ENCODE results near the gene ADAMTS15.

DNA sequence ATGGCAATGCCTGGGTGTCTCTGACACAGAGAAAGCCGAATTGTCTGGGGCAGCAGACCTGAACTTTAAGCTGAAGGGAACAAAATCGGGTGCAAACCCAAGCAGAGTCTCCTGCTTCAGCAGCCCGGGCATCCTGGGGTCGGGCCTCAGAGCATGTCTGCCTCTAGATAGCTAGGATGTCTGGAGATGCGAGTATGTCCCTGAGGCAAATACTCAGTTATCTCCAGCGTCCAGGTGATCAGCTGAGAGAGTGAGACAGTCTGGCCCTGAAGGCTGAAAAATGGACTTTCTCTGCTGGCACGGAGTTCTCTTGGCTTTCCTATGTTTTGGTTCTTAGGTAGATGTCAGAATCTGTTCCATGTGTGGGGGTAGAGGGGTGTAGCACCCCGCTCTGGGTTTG is 23.3 kb upstream of the ADAMTS15 start:
- TF ChIP-seq, protein P1, sequence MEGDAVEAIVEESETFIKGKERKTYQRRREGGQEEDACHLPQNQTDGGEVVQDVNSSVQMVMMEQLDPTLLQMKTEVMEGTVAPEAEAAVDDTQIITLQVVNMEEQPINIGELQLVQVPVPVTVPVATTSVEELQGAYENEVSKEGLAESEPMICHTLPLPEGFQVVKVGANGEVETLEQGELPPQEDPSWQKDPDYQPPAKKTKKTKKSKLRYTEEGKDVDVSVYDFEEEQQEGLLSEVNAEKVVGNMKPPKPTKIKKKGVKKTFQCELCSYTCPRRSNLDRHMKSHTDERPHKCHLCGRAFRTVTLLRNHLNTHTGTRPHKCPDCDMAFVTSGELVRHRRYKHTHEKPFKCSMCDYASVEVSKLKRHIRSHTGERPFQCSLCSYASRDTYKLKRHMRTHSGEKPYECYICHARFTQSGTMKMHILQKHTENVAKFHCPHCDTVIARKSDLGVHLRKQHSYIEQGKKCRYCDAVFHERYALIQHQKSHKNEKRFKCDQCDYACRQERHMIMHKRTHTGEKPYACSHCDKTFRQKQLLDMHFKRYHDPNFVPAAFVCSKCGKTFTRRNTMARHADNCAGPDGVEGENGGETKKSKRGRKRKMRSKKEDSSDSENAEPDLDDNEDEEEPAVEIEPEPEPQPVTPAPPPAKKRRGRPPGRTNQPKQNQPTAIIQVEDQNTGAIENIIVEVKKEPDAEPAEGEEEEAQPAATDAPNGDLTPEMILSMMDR (conservative IDR thresholded peaks at IDR 0.05; ENCODE audit: low read length) = no peak
- TF ChIP-seq EZH2phosphoT487 (IDR thresholded peaks at IDR 0.05; ENCODE audit: borderline replicate concordance, low read depth, low read length) = no peak
